GM18861 (cell line): ENCODE results near the gene GOLT1A.

Experiments used
- ATAC-seq: cut with Tn5 transposase; IDR thresholded peaks from one replicate; pipeline ENCODE4 v1.9.1; 2021; ENCODE audit not compliant: unreplicated experiment

Gene GOLT1A

GRCh38 chr1:204213668-204214662 is at the start of gene GOLT1A:
TSS of gene GOLT1A (minus strand) at chr1:204213988. CDS start at chr1:204213906, 82 bp downstream.
- ATAC-seq, result peak; percentile 52

GRCh38 chr1:204263254-204263910 is 49.6 kb upstream of the GOLT1A start:
- ATAC-seq, result no peak

- no peak for ATAC-seq
Observed at GRCh38 chr1:204262506-204263253, 48.9 kb upstream of the GOLT1A start.

- no peak for ATAC-seq
Observed at GRCh38 chr1:204261746-204262505, 48.1 kb upstream of the GOLT1A start.

GRCh38 chr1:204261266-204261665 is 47.5 kb upstream of the GOLT1A start:
- ATAC-seq, result no peak

- ATAC-seq, result no peak
Observed at GRCh38 chr1:204260601-204261197, 46.9 kb upstream of the GOLT1A start.

GRCh38 chr1:204259782-204260181 is 46.0 kb upstream of the GOLT1A start:
- no peak for ATAC-seq

- no peak for ATAC-seq
Observed at GRCh38 chr1:204259196-204259595, 45.4 kb upstream of the GOLT1A start.

- no peak for ATAC-seq
Observed at GRCh38 chr1:204258213-204259115, 44.7 kb upstream of the GOLT1A start.

GRCh38 chr1:204257446-204257845 is 43.7 kb upstream of the GOLT1A start:
- no peak for ATAC-seq

- ATAC-seq, result no peak
Observed at GRCh38 chr1:204256531-204256930, 42.7 kb upstream of the GOLT1A start.

- ATAC-seq, result no peak
Observed at GRCh38 chr1:204255966-204256365, 42.2 kb upstream of the GOLT1A start.

GRCh38 chr1:204255225-204255624 is 41.4 kb upstream of the GOLT1A start:
- ATAC-seq, result no peak

- ATAC-seq, result no peak
Observed at GRCh38 chr1:204254031-204254661, 40.4 kb upstream of the GOLT1A start.

- no peak for ATAC-seq
Observed at GRCh38 chr1:204251926-204252689, 38.3 kb upstream of the GOLT1A start.

- ATAC-seq, result no peak
Observed at GRCh38 chr1:204251286-204251685, 37.5 kb upstream of the GOLT1A start.

- no peak for ATAC-seq
Observed at GRCh38 chr1:204250428-204251030, 36.7 kb upstream of the GOLT1A start.
